ENCODE data around the gene CENPP.

CENPP gene

GRCh38 chr9:92426501-92427145, 100.9 kb downstream of the CENPP start:
- no peak for DNase-seq (ENCODE audit: low read depth)

GRCh38 chr9:92429836-92430235, 104.1 kb downstream of the CENPP start:
- DNase-seq (ENCODE audit: low read depth), result no peak

- no peak for DNase-seq (ENCODE audit: low read depth)
These were observed 106.6 kb downstream of the CENPP start for GRCh38 chr9:92432350-92432749.

- DNase-seq (ENCODE audit: low read depth), result no peak
These were observed 107.3 kb downstream of the CENPP start for GRCh38 chr9:92432972-92433548.

DNA sequence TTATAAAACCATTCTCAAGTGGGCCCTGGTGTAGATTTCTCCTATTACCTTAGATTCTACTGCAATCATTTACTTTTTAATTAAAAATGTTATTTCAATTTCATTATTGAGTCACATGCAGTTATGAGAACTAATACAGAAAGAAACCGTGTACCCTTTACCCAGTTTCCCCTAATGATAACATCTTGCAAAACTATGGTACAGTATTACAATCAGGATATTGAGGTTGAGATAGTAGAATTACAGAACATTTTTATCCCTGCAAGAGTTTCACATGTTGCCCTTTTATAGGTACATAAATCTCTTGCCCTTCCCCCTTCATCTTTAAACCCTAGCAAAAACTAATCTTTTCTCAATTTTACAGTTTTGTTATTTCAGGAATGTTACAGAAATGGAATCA, 109.5 kb downstream of the CENPP start:
- DNase-seq (ENCODE audit: low read depth), result no peak

- no peak for DNase-seq (ENCODE audit: low read depth)
These were observed 113.3 kb downstream of the CENPP start for GRCh38 chr9:92438900-92439526.

DNA sequence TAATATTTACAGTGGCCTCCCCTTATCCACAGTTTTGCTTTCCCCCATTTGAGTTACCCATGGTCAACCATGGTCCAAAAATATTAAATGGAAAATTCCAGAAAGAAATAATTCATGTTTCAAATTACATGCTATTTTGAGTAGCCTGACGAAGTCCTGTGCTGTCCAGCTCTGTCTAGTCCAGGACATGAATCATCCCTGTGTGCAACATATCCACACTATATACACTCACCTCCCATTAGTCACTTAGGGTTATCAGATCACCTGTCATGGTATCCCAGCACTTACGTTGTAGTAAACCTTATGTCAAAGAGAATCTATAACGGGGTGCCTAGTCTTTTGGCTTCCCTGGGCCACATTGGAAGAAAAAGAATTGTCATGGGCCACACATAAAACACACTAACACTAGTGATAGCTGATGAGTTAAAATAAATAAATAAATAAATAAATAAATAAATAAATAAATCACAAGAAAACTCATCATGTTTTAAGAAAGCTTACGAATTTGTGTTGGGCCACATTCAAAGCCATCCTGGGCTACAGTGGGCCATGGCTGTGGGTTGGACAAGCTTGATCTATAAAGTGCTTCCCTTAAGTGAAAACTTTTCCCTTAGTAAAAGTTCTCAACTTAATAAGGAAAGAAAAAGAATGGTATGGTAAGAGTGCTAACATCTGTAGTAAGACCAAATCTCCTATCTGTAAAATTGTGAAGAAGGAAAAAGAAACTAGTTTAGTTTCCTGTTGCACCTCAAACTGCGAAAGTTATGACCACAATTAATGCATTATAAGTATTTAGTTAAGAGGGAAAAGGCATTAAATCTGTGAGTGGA, 114.4 kb downstream of the CENPP start:
- DNase-seq (ENCODE audit: low read depth), result no peak

DNA sequence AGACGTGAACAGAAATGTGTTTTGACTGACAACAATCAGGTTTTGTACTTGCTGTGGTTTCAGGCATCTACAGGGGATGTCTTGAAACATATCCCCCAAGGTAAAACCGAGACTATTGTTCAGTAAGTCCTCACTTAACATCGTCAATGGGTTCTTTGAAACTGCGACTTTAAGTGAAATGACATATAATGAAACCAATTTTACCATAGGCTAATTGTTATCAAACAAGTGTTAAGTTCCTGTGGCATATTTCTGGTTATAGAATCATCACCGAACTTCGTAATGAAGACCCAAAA, 114.9 kb downstream of the CENPP start:
- DNase-seq (ENCODE audit: low read depth), result no peak

DNA sequence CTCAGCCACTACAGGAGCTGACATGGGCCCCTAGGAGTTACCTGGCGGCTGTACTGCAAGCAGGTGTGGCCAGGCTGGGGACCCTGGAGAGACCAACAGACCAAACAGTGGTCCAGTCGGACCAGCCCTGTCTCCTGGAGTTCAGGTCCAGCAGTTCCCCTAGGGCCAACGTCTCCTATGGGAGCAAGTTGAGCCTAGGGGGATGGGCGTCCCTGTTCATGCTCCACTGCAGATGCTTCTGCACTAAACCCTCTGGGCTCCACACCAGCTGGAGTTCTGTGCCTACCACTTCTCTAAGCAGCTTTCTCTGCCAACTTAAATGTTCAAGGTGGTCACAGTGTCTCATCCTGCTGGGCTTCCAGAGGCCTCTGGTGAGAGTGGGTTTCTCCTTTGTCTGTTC, 119.1 kb downstream of the CENPP start:
- no peak for DNase-seq (ENCODE audit: low read depth)

- no peak for DNase-seq (ENCODE audit: low read depth)
These were observed 120.8 kb downstream of the CENPP start for GRCh38 chr9:92446536-92446935.

DNA sequence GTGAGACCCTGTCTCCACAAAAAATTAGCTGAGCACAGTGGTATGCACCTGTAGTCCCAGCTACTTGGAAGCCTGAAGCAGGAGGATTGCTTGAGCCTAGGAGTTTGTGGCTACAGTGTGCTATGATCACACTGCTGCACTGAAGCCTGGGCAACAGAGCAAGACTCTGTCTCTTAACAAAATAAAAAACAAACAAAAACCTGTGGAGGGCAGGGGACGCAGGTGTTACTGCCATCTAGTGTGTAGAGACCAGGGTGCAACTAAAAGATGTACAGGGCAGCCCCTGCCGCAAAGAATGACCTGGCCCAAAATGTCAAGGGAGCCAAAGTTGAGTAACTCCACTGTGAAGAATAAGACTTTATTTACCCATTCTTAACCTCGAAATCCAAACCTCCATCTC, 129.5 kb downstream of the CENPP start:
- no peak for DNase-seq (ENCODE audit: low read depth)

DNA sequence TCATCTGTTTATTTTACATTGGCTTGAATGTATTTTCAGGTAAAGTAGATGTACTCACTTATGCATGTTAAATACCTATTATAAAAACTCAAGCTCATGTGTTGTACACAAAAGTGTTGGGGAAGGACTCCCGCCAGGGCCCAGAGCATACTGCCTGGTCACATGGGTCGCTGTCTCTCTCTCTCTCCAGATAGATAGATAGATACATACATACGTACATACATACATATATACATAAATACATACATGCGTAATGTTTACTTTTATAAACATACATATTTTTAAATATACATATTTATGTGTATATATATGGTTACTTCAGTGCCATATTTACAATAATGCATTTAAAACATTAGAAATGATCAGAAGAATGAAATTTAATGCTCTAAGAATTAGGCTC, 131.8 kb downstream of the CENPP start:
- DNase-seq (ENCODE audit: low read depth), result no peak

GRCh38 chr9:92463387-92463786, 137.6 kb downstream of the CENPP start:
- DNase-seq (ENCODE audit: low read depth), result no peak

DNA sequence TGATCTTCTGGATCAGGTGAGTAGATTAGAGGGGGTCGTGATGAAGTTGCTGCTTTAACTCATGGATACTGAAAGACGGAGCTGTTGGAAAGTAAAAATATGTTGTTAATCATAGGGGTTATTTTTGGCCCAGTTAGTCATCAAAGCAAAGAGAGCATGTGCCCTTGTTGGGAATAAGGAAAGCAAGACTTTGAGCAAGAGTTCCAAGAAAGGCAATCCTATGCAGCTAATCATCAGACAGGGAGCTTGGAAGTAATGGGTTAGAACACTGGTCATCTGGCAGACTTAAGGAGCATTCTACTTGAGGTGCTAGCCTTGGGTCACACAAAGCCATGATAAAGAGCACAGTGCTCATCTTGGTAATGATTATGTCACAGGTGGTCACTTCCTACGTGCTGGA, 138.2 kb downstream of the CENPP start:
- peak; percentile 39 for DNase-seq (ENCODE audit: low read depth)

GRCh38 chr9:92467041-92467440, 141.3 kb downstream of the CENPP start:
- no peak for DNase-seq (ENCODE audit: low read depth)

- no peak for DNase-seq (ENCODE audit: low read depth)
These were observed 141.8 kb downstream of the CENPP start for GRCh38 chr9:92467511-92467910.

- no peak for DNase-seq (ENCODE audit: low read depth)
These were observed 142.5 kb downstream of the CENPP start for GRCh38 chr9:92468206-92468605.

DNA sequence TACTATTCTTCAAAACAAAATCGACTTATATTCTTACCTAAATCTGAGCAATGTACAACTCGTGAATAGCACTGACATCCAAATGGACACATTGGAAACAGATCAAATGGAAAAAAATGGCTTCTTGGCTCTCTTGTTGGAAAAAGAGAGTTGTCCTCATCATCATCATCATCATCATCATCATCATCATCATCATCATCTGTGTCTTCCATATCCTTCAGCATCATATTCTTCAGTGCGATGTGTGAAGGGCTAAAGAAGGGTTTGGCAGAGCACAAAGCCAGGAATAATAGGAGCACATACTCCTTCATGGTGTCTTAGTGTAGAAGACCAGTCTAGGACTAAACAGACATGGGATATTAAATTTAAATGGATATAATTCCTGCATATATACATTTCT, 148.8 kb downstream of the CENPP start:
- DNase-seq (ENCODE audit: low read depth), result no peak

- DNase-seq (ENCODE audit: low read depth), result no peak
These were observed 151.2 kb downstream of the CENPP start for GRCh38 chr9:92476962-92477361.

DNA sequence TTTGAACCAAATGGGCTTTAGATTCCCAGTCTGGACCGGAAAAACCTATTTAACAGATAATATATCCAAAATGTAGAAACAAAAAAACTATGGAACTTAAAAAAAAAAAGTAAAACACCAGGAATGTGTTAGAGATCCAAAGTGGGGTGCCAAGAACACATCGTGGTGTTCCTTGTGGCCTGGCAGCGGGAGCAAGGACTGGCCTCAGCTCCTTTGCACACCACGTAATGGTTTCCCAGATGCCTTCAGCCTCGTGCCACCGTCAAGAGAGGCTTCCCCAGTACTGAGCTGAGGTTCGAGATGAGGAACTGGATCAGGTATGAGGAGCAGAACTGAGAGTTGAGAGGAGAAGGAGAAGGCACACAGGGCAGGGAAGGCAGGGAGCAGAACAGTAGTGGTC, 153.0 kb downstream of the CENPP start:
- DNase-seq (ENCODE audit: low read depth), result no peak

DNA sequence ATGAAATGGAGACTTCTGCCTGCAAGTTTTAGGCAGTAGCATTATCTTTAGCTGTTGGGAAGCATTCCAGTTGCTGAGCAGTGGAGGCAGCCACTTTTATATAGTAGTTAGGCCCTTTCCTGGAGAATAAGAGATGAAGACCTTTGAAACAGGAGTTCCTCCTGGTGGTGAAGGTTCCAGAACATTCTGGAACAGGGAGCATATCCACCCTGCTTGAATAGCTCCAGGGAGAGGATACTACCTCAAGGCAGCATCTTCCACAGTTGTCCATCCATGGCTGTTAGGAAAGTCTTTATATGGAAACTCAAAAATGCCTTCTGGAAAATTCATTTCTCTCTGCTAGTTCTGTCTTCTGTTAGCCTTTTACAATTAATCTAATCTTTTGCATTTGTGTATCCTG, 153.6 kb downstream of the CENPP start:
- DNase-seq (ENCODE audit: low read depth), result no peak

DNA sequence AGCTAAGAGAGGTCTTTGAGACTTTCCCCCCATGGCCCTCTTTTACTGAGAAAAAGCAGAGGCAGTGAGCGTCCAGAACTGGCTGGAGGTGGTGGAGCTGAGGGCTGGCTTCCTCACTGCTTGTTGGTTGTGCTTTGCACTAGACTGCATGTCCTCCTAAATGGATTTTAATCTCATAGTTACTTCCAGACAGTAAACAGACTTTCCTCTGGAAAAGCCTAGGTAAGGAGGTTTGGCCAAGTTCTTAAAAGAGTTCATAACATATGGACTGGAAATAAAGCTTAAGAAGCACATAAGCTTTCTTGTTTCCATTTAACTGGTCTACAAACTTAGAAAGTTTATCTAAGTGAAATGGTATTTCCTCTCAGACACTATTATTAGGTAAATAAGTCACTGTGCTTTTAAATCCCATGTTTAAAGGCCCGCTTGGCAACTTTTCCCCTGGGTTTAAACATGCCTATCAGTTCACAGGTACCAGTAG, 154.6 kb downstream of the CENPP start:
- no peak for DNase-seq (ENCODE audit: low read depth)

Measured in HS-27A (cell line).